ENCODE results near the gene TAAR8.

- TF ChIP-seq CTCF (IDR thresholded peaks at IDR 0.05) (no peak), POLR2A (IDR thresholded peaks at IDR 0.05) (no peak)
These were observed 31.5 kb upstream of the TAAR8 start for GRCh38 chr6:132520953-132521352.
